Fibroblast of skin of left quadriceps (primary cell): ENCODE measurements around the gene CA14.
"Not testable (repeated sequence)": the region's sequence is repeated elsewhere in the genome, so short reads cannot be mapped to it uniquely, and the experiment has no call there.

Experiments
- DNase-seq, 2 experiments: peaks; one replicate each; pipeline ENCODE4 v3.0.0-alpha.2; 2013; ENCODE audit warnings: low read depth in 2 of 2

CA14 gene

DNA sequence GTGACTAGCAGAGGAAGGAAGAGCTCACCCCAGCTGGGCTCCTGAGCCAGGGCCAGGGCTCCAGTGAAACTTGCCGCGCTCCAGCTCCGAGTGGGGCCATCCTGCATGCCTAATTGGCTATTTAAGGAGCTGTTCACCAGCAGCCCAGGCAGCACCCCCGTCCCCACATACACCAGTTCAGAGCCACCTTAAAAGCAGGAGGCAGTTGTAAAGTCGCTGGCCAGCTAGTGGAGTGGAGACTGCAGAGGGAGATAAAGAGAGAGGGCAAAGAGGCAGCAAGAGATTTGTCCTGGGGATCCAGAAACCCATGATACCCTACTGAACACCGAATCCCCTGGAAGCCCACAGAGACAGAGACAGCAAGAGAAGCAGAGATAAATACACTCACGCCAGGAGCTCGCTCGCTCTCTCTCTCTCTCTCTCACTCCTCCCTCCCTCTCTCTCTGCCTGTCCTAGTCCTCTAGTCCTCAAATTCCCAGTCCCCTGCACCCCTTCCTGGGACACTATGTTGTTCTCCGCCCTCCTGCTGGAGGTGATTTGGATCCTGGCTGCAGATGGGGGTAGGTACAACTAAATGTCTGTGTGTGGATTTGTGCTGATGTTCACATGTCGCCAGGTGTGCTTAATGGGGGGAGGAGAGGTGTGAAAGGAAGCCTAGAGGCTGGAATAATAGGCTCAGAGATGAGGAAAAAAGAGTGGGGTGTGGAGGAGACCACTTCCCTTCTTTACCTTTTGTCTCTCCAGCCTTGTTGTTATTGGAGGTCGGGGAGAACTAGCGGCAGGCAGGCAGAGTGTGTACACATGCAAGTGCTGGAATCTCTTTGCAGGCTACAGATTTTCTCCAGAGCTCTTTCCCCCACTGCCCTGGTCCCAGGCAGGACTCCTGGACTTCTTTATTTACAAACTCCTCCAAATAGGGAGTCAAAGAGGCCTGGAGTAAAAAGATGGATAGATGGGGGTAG, at the start of gene CA14:
CA14 (plus strand) TSS at position 151 of the 962 bp plus-strand sequence; CDS start at position 506, 355 bp downstream.
- no peak for DNase-seq

DNA sequence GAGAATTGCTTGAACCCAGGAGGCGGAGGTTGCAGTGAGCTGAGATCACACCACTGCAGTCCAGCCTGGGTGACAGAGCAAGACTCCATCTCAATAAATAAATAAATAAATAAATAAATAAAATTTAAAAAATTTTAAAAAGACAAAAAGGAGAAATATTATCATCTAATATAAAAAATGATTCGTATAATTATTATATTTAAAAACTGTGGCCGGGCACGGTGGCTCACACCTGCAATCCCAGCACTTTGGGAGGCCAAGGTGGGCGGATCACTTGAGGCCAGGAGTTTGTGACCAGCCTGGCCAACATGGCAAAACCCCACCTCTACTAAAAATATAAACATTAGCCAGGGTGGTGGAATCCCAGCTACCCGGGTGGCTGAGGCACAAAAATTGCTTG, 49.1 kb upstream of the CA14 start:
- not testable (repeated sequence) for DNase-seq

GRCh38 chr1:150210091-150210490, 47.5 kb upstream of the CA14 start:
- no peak for DNase-seq

- DNase-seq = no peak
Observed at GRCh38 chr1:150210706-150211105, 46.9 kb upstream of the CA14 start.

GRCh38 chr1:150212070-150212469, 45.5 kb upstream of the CA14 start:
- no peak for DNase-seq

- peak; percentile 83 for DNase-seq
Observed at GRCh38 chr1:150213170-150214098, 44.1 kb upstream of the CA14 start.

- DNase-seq = not testable (repeated sequence)
Observed at GRCh38 chr1:150214099-150214756, 43.3 kb upstream of the CA14 start.

- DNase-seq = not testable (repeated sequence)
Observed at GRCh38 chr1:150215855-150216254, 41.7 kb upstream of the CA14 start.

GRCh38 chr1:150221552-150221951, 36.0 kb upstream of the CA14 start:
- no peak for DNase-seq

GRCh38 chr1:150224983-150225382, 32.6 kb upstream of the CA14 start:
- no peak for DNase-seq

- DNase-seq = no peak
Observed at GRCh38 chr1:150225546-150225945, 32.0 kb upstream of the CA14 start.

- no peak for DNase-seq
Observed at GRCh38 chr1:150226486-150226885, 31.1 kb upstream of the CA14 start.

GRCh38 chr1:150227228-150227627, 30.3 kb upstream of the CA14 start:
- DNase-seq = no peak

DNA sequence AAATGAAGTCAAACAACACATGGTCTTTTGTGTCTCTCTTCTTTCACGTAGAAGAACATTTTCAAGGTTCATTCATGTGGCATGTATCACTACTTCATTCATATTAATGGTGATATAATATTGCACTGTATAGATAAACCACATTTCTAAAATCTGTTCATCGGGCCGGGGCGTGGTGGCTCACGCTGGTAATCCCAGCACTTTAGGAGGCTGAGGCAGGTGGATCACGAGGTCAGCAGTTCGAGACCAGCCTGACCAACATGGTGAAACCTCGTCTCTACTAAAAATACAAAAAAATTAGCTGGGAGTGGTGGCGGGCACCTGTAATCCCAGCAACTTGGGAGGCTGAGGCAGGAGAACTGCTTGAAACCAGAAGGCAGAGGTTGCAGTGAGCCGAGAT, 29.3 kb upstream of the CA14 start:
- DNase-seq = not testable (repeated sequence)

GRCh38 chr1:150232921-150233320, 24.7 kb upstream of the CA14 start:
- DNase-seq = not testable (repeated sequence)

DNA sequence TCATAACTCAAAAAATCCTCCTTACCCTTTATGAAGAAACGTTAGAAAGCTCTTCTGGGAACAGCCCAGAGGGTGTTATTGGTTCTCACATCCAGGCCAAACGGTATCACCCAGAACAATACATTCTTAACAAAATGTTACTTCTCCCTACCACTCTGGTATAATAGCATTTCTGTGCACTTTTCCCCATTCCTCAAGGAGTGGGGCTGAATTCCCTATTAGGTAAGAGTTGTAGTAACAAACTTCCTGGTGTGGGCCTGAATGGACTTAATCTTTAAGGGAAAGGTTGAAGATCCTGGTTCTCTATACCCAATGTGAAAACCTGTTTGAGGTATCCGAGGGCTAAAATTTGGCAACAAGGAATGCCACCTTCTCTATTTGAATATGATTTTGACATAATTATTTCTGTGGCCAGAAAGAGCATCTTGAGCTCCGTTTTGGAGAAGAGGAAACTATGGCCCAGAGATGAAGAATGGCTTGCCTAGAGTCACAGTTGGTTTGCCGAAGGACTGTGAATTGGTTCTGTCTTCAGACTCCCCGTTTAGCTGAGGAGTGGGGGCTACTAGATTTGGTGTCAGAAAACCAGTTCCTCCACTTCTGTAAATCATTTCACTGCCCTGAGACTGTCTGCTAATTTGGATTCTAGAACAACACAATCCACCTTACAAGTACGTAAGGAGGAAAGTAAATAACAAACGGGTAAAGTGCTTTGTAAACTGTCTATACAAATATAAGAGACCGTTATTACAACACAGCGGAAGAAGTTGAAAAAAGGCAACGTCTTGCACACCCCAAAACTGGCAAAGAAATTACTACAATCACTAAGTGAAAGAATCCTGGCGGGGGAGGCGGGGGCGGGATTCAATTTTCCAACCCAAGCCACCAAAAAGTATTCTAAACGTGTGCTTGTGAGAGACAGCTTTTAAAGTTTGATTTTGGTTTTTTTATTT, 23.9 kb upstream of the CA14 start:
- DNase-seq = no peak

DNA sequence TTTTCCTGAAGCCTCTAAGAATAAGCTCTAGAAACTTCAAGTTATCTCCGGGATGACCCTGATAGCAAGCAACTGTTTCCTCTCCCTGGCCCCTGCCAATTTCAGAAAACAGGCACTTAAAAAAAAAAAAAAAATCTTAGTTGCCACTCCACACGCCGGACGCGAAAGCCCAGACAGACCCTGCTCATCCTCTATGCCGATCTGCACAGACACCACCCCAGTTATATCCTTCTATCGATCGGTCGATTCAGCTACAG, 23.3 kb upstream of the CA14 start:
- DNase-seq = no peak

DNA sequence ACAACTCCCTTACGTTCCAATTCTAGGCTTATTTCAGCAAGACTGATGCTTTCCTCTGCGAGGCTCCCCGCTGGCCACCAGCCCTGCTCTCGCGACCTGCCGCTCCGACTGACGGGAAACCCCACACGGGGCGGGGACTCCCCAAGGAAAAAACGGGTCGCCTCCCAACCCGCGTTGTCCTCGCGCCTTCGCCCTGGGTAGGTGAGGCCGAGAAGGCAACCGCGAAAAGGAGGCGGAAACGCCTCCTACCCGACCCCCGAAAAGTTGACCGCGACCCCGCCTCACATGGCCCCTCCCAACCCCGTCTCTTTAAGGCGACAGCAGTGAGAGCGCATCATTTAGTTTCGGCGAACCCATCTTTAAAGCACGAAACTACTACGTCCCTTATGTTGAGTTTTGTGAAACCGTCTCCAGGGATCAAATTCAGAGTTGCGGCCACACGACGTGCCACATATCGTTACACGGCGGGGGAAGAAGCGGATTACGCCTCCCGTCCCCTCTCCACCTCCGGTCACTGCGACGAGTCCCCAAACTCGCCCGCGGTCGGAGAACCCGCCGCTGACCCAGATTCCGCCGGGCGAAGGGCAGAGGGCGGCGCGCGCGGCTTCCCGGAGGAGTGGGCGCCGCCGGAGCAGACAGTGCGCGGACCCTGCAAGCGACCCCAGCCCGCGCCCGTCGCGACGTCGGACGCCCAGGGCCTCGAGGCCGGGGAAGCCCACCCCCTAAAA, 22.8 kb upstream of the CA14 start:
- DNase-seq = no peak

GRCh38 chr1:150235294-150235851, 22.2 kb upstream of the CA14 start:
- DNase-seq = no peak
